Inflammatory macrophage (primary cell): ENCODE measurements around the gene RPSA.
A peak's percentile ranks its signal among the peaks of the same experiment; 100 is the strongest.
"Not testable (repeated sequence)": the region's sequence is repeated elsewhere in the genome, so short reads cannot be mapped to it uniquely, and the experiment has no call there.

Source experiments
- DNase-seq, 2 donors: peaks; one replicate each; pipeline ENCODE4 v3.0.0-alpha.2; 2020 to 2022

RPSA gene

GRCh38 chr3:39420543-39420942 lies 14.0 kb downstream of the RPSA start:
- no peak for DNase-seq

- DNase-seq = no peak
Measured at GRCh38 chr3:39423436-39423970, 17.0 kb downstream of the RPSA start.

- DNase-seq = no peak
Measured at GRCh38 chr3:39426312-39426711, 19.8 kb downstream of the RPSA start.

GRCh38 chr3:39427506-39427905 lies 21.0 kb downstream of the RPSA start:
- DNase-seq = no peak

GRCh38 chr3:39428745-39429201 lies 22.3 kb downstream of the RPSA start:
- no peak for DNase-seq

GRCh38 chr3:39429466-39429865 lies 22.9 kb downstream of the RPSA start:
- no peak for DNase-seq

- DNase-seq = no peak
Measured at GRCh38 chr3:39432342-39432741, 25.8 kb downstream of the RPSA start.

GRCh38 chr3:39433642-39434041 lies 27.1 kb downstream of the RPSA start:
- no peak for DNase-seq

- no peak for DNase-seq
Measured at GRCh38 chr3:39434574-39434973, 28.1 kb downstream of the RPSA start.

GRCh38 chr3:39435006-39435748 lies 28.7 kb downstream of the RPSA start:
- DNase-seq = no peak

- DNase-seq = no peak
Measured at GRCh38 chr3:39438880-39439279, 32.4 kb downstream of the RPSA start.

- no peak for DNase-seq
Measured at GRCh38 chr3:39440316-39440715, 33.8 kb downstream of the RPSA start.

- no peak for DNase-seq
Measured at GRCh38 chr3:39443530-39443929, 37.0 kb downstream of the RPSA start.

- peak in 1 of 2 donors; percentile 8 for DNase-seq
Measured at GRCh38 chr3:39445927-39446326, 39.4 kb downstream of the RPSA start.

- DNase-seq = no peak
Measured at GRCh38 chr3:39446444-39446843, 39.9 kb downstream of the RPSA start.

GRCh38 chr3:39447637-39448483 lies 41.3 kb downstream of the RPSA start:
- peak; percentile 65 to 77 for DNase-seq

GRCh38 chr3:39448506-39449233 lies 42.1 kb downstream of the RPSA start:
- no peak for DNase-seq

- no peak for DNase-seq
Measured at GRCh38 chr3:39449796-39450195, 43.3 kb downstream of the RPSA start.

GRCh38 chr3:39453134-39453533 lies 46.6 kb downstream of the RPSA start:
- no peak for DNase-seq

- not testable (repeated sequence) for DNase-seq
Measured at GRCh38 chr3:39453872-39454271, 47.4 kb downstream of the RPSA start.

GRCh38 chr3:39454591-39455217 lies 48.2 kb downstream of the RPSA start:
- no peak for DNase-seq

GRCh38 chr3:39456159-39456558 lies 49.6 kb downstream of the RPSA start:
- DNase-seq = no peak
